HG03045 (cell line): ENCODE measurements around the gene MSMB.
"Not testable (repeated sequence)": the region's sequence is repeated elsewhere in the genome, so short reads cannot be mapped to it uniquely, and the experiment has no call there.

Experiments used
- ATAC-seq: cut with Tn5 transposase; IDR thresholded peaks from one replicate; pipeline ENCODE4 v1.9.1; 2021; ENCODE audit warnings: mild to moderate bottlenecking, moderate library complexity; ENCODE audit not compliant: unreplicated experiment

The MSMB gene

GRCh38 chr10:46070749-46071148 lies 24.7 kb upstream of the MSMB start:
- no peak for ATAC-seq

GRCh38 chr10:46069771-46070463 lies 23.8 kb upstream of the MSMB start:
- ATAC-seq: no peak

GRCh38 chr10:46068905-46069304 lies 22.8 kb upstream of the MSMB start:
- ATAC-seq: no peak

- ATAC-seq: no peak
Observed at GRCh38 chr10:46068117-46068516, 22.0 kb upstream of the MSMB start.

- ATAC-seq: no peak
Observed at GRCh38 chr10:46064269-46064817, 18.3 kb upstream of the MSMB start.

- no peak for ATAC-seq
Observed at GRCh38 chr10:46062723-46063428, 16.8 kb upstream of the MSMB start.

- no peak for ATAC-seq
Observed at GRCh38 chr10:46060706-46061105, 14.6 kb upstream of the MSMB start.

- ATAC-seq: not testable (repeated sequence)
Observed at GRCh38 chr10:46057927-46058326, 11.9 kb upstream of the MSMB start.

- ATAC-seq: no peak
Observed at GRCh38 chr10:46057038-46057437, 11.0 kb upstream of the MSMB start.

- ATAC-seq: no peak
Observed at GRCh38 chr10:46055771-46056170, 9.7 kb upstream of the MSMB start.

GRCh38 chr10:46053534-46054434 lies 7.7 kb upstream of the MSMB start:
- no peak for ATAC-seq

GRCh38 chr10:46052791-46053375 lies 6.8 kb upstream of the MSMB start:
- ATAC-seq: no peak

GRCh38 chr10:46052057-46052790 lies 6.2 kb upstream of the MSMB start:
- ATAC-seq: no peak

- no peak for ATAC-seq
Observed at GRCh38 chr10:46050941-46051623, 5.0 kb upstream of the MSMB start.

- ATAC-seq: not testable (repeated sequence)
Observed at GRCh38 chr10:46049497-46049831, 3.4 kb upstream of the MSMB start.

- no peak for ATAC-seq
Observed at GRCh38 chr10:46048152-46048551, 2.1 kb upstream of the MSMB start.

GRCh38 chr10:46042527-46042926 lies 3.5 kb downstream of the MSMB start:
- no peak for ATAC-seq

GRCh38 chr10:46040004-46040403 lies 6.1 kb downstream of the MSMB start:
- ATAC-seq: no peak

GRCh38 chr10:46037107-46037825 lies 8.8 kb downstream of the MSMB start:
- no peak for ATAC-seq
